ENCODE measurements around the gene KCNH1.

KCNH1 gene

GRCh38 chr1:210938416-210938925 lies 195.5 kb downstream of the KCNH1 start:
- H3K4me3 ChIP-seq (ENCODE audit: low read length): no peak overlapping the region
- TF ChIP-seq ZNF274 (IDR thresholded peaks at IDR 0.05; ENCODE audit: low read depth, low read length): no peak

GRCh38 chr1:210937846-210938245 lies 196.1 kb downstream of the KCNH1 start:
- TF ChIP-seq ZNF274 (IDR thresholded peaks at IDR 0.05; ENCODE audit: low read depth, low read length): no peak
- H3K4me3 ChIP-seq (ENCODE audit: low read length): no peak overlapping the region

GRCh38 chr1:210935905-210936304 lies 198.0 kb downstream of the KCNH1 start:
- TF ChIP-seq ZNF274 (IDR thresholded peaks at IDR 0.05; ENCODE audit: low read depth, low read length): no peak

GRCh38 chr1:210932104-210932503 lies 201.8 kb downstream of the KCNH1 start:
- TF ChIP-seq ZNF274 (IDR thresholded peaks at IDR 0.05; ENCODE audit: low read depth, low read length): no peak

More at GRCh38 chr1:210935905-210936304, 198.0 kb downstream of the KCNH1 start:
- H3K4me3 ChIP-seq (ENCODE audit: low read length): no peak overlapping the region

GRCh38 chr1:210922666-210923065 lies 211.3 kb downstream of the KCNH1 start:
- TF ChIP-seq ZNF274 (IDR thresholded peaks at IDR 0.05; ENCODE audit: low read depth, low read length): no peak
- H3K4me3 ChIP-seq (ENCODE audit: low read length): no peak overlapping the region

More at GRCh38 chr1:210932104-210932503, 201.8 kb downstream of the KCNH1 start:
- H3K4me3 ChIP-seq (ENCODE audit: low read length): no peak overlapping the region

GRCh38 chr1:210920716-210921694 lies 212.9 kb downstream of the KCNH1 start:
- no peak overlapping the region for H3K4me3 ChIP-seq (ENCODE audit: low read length)
- TF ChIP-seq ZNF274 (IDR thresholded peaks at IDR 0.05; ENCODE audit: low read depth, low read length): no peak

GRCh38 chr1:210920258-210920657 lies 213.7 kb downstream of the KCNH1 start:
- no peak overlapping the region for H3K4me3 ChIP-seq (ENCODE audit: low read length)
- no peak for TF ChIP-seq ZNF274 (IDR thresholded peaks at IDR 0.05; ENCODE audit: low read depth, low read length)

GRCh38 chr1:210918893-210919292 lies 215.1 kb downstream of the KCNH1 start:
- no peak for TF ChIP-seq ZNF274 (IDR thresholded peaks at IDR 0.05; ENCODE audit: low read depth, low read length)
- H3K4me3 ChIP-seq (ENCODE audit: low read length): no peak overlapping the region

- no peak for TF ChIP-seq ZNF274 (IDR thresholded peaks at IDR 0.05; ENCODE audit: low read depth, low read length)
These were observed 216.3 kb downstream of the KCNH1 start for GRCh38 chr1:210917560-210918169.

GRCh38 chr1:210916548-210916947 lies 217.4 kb downstream of the KCNH1 start:
- no peak overlapping the region for H3K4me3 ChIP-seq (ENCODE audit: low read length)
- TF ChIP-seq ZNF274 (IDR thresholded peaks at IDR 0.05; ENCODE audit: low read depth, low read length): no peak

More at GRCh38 chr1:210917560-210918169, 216.3 kb downstream of the KCNH1 start:
- no peak overlapping the region for H3K4me3 ChIP-seq (ENCODE audit: low read length)

- TF ChIP-seq ZNF274 (IDR thresholded peaks at IDR 0.05; ENCODE audit: low read depth, low read length): no peak
- H3K4me3 ChIP-seq (ENCODE audit: low read length): no peak overlapping the region
These were observed 217.9 kb downstream of the KCNH1 start for GRCh38 chr1:210915890-210916507.

GRCh38 chr1:210912752-210913151 lies 221.2 kb downstream of the KCNH1 start:
- no peak overlapping the region for H3K4me3 ChIP-seq (ENCODE audit: low read length)
- no peak for TF ChIP-seq ZNF274 (IDR thresholded peaks at IDR 0.05; ENCODE audit: low read depth, low read length)

- no peak for TF ChIP-seq ZNF274 (IDR thresholded peaks at IDR 0.05; ENCODE audit: low read depth, low read length)
- H3K4me3 ChIP-seq (ENCODE audit: low read length): no peak overlapping the region
These were observed 223.8 kb downstream of the KCNH1 start for GRCh38 chr1:210910020-210910575.

GRCh38 chr1:210908791-210909190 lies 225.2 kb downstream of the KCNH1 start:
- no peak for TF ChIP-seq ZNF274 (IDR thresholded peaks at IDR 0.05; ENCODE audit: low read depth, low read length)

More at GRCh38 chr1:210908791-210909190, 225.2 kb downstream of the KCNH1 start:
- no peak overlapping the region for H3K4me3 ChIP-seq (ENCODE audit: low read length)
